ENCODE measurements around the gene GRAMD2A.

The GRAMD2A gene

GRCh38 chr15:72207558-72208085 is 10.0 kb upstream of the GRAMD2A start:
- Histone ChIP-seq H2BK15ac (replicated peaks; ENCODE audit: low read depth) (no peak overlapping the region), H3K9ac (ENCODE audit: low read length) (no peak overlapping the region), H3K27ac (ENCODE audit: low read depth, low read length) (no peak overlapping the region), H3K27me3 (ENCODE audit: insufficient read depth, low read length, poor library complexity) (no peaks in the 10 kb centered on the region), H3K18ac (ENCODE audit: low read length) (no peak overlapping the region), H3K79me1 (ENCODE audit: low read length) (peaks cover 22% of the 10 kb centered on the region), H4K5ac (ENCODE audit: low read length) (no peak overlapping the region), H4K8ac (ENCODE audit: low read depth, low read length) (no peak overlapping the region), H3K79me2 (ENCODE audit: control insufficient read depth, insufficient read depth, low read length) (peaks cover 3% of the 10 kb centered on the region), H3K4ac (ENCODE audit: low read depth, low read length) (no peak overlapping the region), H3K36me3 (ENCODE audit: control insufficient read depth, insufficient read depth, low read length) (peaks cover 60% of the 10 kb centered on the region), H3K4me2 (ENCODE audit: low read length) (no peak overlapping the region), H3K4me3 (ENCODE audit: low read length) (no peak overlapping the region), H3K56ac (ENCODE audit: low read length) (no peak overlapping the region), H2AK5ac (ENCODE audit: low read length) (no peak overlapping the region), H2BK5ac (ENCODE audit: low read length) (no peak overlapping the region), H2BK120ac (ENCODE audit: low read depth, low read length) (no peak overlapping the region), H3K4me1 (ENCODE audit: control insufficient read depth, low read depth, low read length) (no peaks in the 10 kb centered on the region), H3K23ac (ENCODE audit: low read length) (no peak overlapping the region)
- no peak for DNase-seq

- no peak for DNase-seq
- H3K4me3 ChIP-seq (ENCODE audit: low read length), result no peak overlapping the region
- H3K18ac ChIP-seq (ENCODE audit: low read length), result no peak overlapping the region
- no peak overlapping the region for H2BK120ac ChIP-seq (ENCODE audit: low read depth, low read length)
- H3K4me2 ChIP-seq (ENCODE audit: low read length), result no peak overlapping the region
- no peak overlapping the region for H2AK5ac ChIP-seq (ENCODE audit: low read length)
- no peak overlapping the region for H3K4ac ChIP-seq (ENCODE audit: low read depth, low read length)
- peaks cover 22% of the 10 kb centered on the region for H3K79me1 ChIP-seq (ENCODE audit: low read length)
- peaks cover 3% of the 10 kb centered on the region for H3K79me2 ChIP-seq (ENCODE audit: control insufficient read depth, insufficient read depth, low read length)
- no peaks in the 10 kb centered on the region for H3K27me3 ChIP-seq (ENCODE audit: insufficient read depth, low read length, poor library complexity)
- H3K9ac ChIP-seq (ENCODE audit: low read length), result no peak overlapping the region
- H3K36me3 ChIP-seq (ENCODE audit: control insufficient read depth, insufficient read depth, low read length), result peaks cover 66% of the 10 kb centered on the region
- H2BK5ac ChIP-seq (ENCODE audit: low read length), result no peak overlapping the region
- H3K56ac ChIP-seq (ENCODE audit: low read length), result no peak overlapping the region
- no peak overlapping the region for H3K27ac ChIP-seq (ENCODE audit: low read depth, low read length)
- no peaks in the 10 kb centered on the region for H3K4me1 ChIP-seq (ENCODE audit: control insufficient read depth, low read depth, low read length)
- H2BK15ac ChIP-seq (replicated peaks; ENCODE audit: low read depth), result no peak overlapping the region
- no CpG with 5 or more reads among the region's 5 CpGs for WGBS (ENCODE audit: extremely low coverage, insufficient coverage, low lambda C conversion rate)
- no peak overlapping the region for H4K8ac ChIP-seq (ENCODE audit: low read depth, low read length)
- no peak overlapping the region for H3K23ac ChIP-seq (ENCODE audit: low read length)
- no peak overlapping the region for H4K5ac ChIP-seq (ENCODE audit: low read length)
These were observed 9.1 kb upstream of the GRAMD2A start for GRCh38 chr15:72206677-72207000.

GRCh38 chr15:72205896-72206676 is 8.5 kb upstream of the GRAMD2A start:
- Histone ChIP-seq H4K5ac (ENCODE audit: low read length) (no peak overlapping the region), H3K27ac (ENCODE audit: low read depth, low read length) (no peak overlapping the region), H3K23ac (ENCODE audit: low read length) (no peak overlapping the region), H2AK5ac (ENCODE audit: low read length) (no peak overlapping the region), H3K4me1 (ENCODE audit: control insufficient read depth, low read depth, low read length) (no peaks in the 10 kb centered on the region), H4K8ac (ENCODE audit: low read depth, low read length) (no peak overlapping the region), H3K36me3 (ENCODE audit: control insufficient read depth, insufficient read depth, low read length) (peaks cover 70% of the 10 kb centered on the region), H3K18ac (ENCODE audit: low read length) (no peak overlapping the region), H3K4me2 (ENCODE audit: low read length) (no peak overlapping the region), H2BK5ac (ENCODE audit: low read length) (no peak overlapping the region), H2BK120ac (ENCODE audit: low read depth, low read length) (no peak overlapping the region), H2BK15ac (replicated peaks; ENCODE audit: low read depth) (no peak overlapping the region), H3K4ac (ENCODE audit: low read depth, low read length) (no peak overlapping the region), H3K27me3 (ENCODE audit: insufficient read depth, low read length, poor library complexity) (no peaks in the 10 kb centered on the region), H3K4me3 (ENCODE audit: low read length) (no peak overlapping the region), H3K56ac (ENCODE audit: low read length) (no peak overlapping the region), H3K79me2 (ENCODE audit: control insufficient read depth, insufficient read depth, low read length) (peaks cover 3% of the 10 kb centered on the region), H3K9ac (ENCODE audit: low read length) (no peak overlapping the region), H3K79me1 (ENCODE audit: low read length) (peaks cover 22% of the 10 kb centered on the region)
- no peak for DNase-seq
- no CpG with 5 or more reads among the region's 10 CpGs for WGBS (ENCODE audit: extremely low coverage, insufficient coverage, low lambda C conversion rate)

GRCh38 chr15:72205273-72205672 is 7.7 kb upstream of the GRAMD2A start:
- WGBS (ENCODE audit: extremely low coverage, insufficient coverage, low lambda C conversion rate), result no CpG with 5 or more reads among the region's 2 CpGs
- Histone ChIP-seq H2BK120ac (ENCODE audit: low read depth, low read length) (no peak overlapping the region), H2BK5ac (ENCODE audit: low read length) (no peak overlapping the region), H3K9ac (ENCODE audit: low read length) (no peak overlapping the region), H3K23ac (ENCODE audit: low read length) (no peak overlapping the region), H3K4me3 (ENCODE audit: low read length) (no peak overlapping the region), H3K27ac (ENCODE audit: low read depth, low read length) (no peak overlapping the region), H3K18ac (ENCODE audit: low read length) (no peak overlapping the region), H3K36me3 (ENCODE audit: control insufficient read depth, insufficient read depth, low read length) (peaks cover 76% of the 10 kb centered on the region), H4K5ac (ENCODE audit: low read length) (no peak overlapping the region), H3K4me2 (ENCODE audit: low read length) (no peak overlapping the region), H3K79me1 (ENCODE audit: low read length) (peaks cover 20% of the 10 kb centered on the region), H2BK15ac (replicated peaks; ENCODE audit: low read depth) (no peak overlapping the region), H3K56ac (ENCODE audit: low read length) (no peak overlapping the region), H3K27me3 (ENCODE audit: insufficient read depth, low read length, poor library complexity) (no peaks in the 10 kb centered on the region), H3K4ac (ENCODE audit: low read depth, low read length) (no peak overlapping the region), H4K8ac (ENCODE audit: low read depth, low read length) (no peak overlapping the region), H3K79me2 (ENCODE audit: control insufficient read depth, insufficient read depth, low read length) (peaks cover 3% of the 10 kb centered on the region), H3K4me1 (ENCODE audit: control insufficient read depth, low read depth, low read length) (no peaks in the 10 kb centered on the region), H2AK5ac (ENCODE audit: low read length) (no peak overlapping the region)
- no peak for DNase-seq

- no peak for DNase-seq
- peaks cover 70% of the 10 kb centered on the region for H3K36me3 ChIP-seq (ENCODE audit: control insufficient read depth, insufficient read depth, low read length)
- H4K8ac ChIP-seq (ENCODE audit: low read depth, low read length), result no peak overlapping the region
- no peak overlapping the region for H3K4me3 ChIP-seq (ENCODE audit: low read length)
- peaks cover 3% of the 10 kb centered on the region for H3K79me2 ChIP-seq (ENCODE audit: control insufficient read depth, insufficient read depth, low read length)
- no peak overlapping the region for H3K18ac ChIP-seq (ENCODE audit: low read length)
- H2BK15ac ChIP-seq (replicated peaks; ENCODE audit: low read depth), result no peak overlapping the region
- no peak overlapping the region for H2BK120ac ChIP-seq (ENCODE audit: low read depth, low read length)
- H3K9ac ChIP-seq (ENCODE audit: low read length), result no peak overlapping the region
- H4K5ac ChIP-seq (ENCODE audit: low read length), result no peak overlapping the region
- no peaks in the 10 kb centered on the region for H3K27me3 ChIP-seq (ENCODE audit: insufficient read depth, low read length, poor library complexity)
- H3K56ac ChIP-seq (ENCODE audit: low read length), result no peak overlapping the region
- H3K23ac ChIP-seq (ENCODE audit: low read length), result no peak overlapping the region
- H3K79me1 ChIP-seq (ENCODE audit: low read length), result peaks cover 12% of the 10 kb centered on the region
- H3K4me2 ChIP-seq (ENCODE audit: low read length), result no peak overlapping the region
- no peak overlapping the region for H2AK5ac ChIP-seq (ENCODE audit: low read length)
- H3K4me1 ChIP-seq (ENCODE audit: control insufficient read depth, low read depth, low read length), result no peaks in the 10 kb centered on the region
- no CpG with 5 or more reads among the region's 5 CpGs for whole genome bisulfite sequencing (ENCODE audit: extremely low coverage, insufficient coverage, low lambda C conversion rate)
- no peak overlapping the region for H3K27ac ChIP-seq (ENCODE audit: low read depth, low read length)
- no peak overlapping the region for H3K4ac ChIP-seq (ENCODE audit: low read depth, low read length)
- H2BK5ac ChIP-seq (ENCODE audit: low read length), result no peak overlapping the region
These were observed 5.9 kb upstream of the GRAMD2A start for GRCh38 chr15:72203507-72203837.
